ENCODE results near the gene LRRC38.
"Not testable (repeated sequence)": the region's sequence is repeated elsewhere in the genome, so short reads cannot be mapped to it uniquely, and the experiment has no call there.

The LRRC38 gene

DNA sequence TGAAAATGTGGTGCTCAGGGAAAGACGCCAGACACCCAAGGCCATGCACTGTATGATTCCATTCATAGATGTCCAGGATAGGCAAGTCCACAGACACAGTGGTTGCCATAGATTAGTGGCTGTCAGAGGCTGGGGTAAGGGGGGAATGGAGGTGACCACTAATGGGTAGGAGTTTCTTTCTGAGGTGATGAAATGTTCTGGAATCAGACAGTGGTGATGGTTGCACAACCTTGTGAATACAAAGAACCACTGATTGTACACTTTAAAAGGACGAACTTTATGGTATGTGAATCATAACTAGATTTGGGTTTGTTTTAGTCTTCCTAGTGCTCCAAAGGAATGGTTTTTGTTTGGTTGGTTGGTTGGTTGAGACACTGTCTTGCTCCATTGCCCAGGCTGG is 51.8 kb downstream of the LRRC38 start:
- DNase-seq (ENCODE audit: low spot score) = no peak

GRCh38 chr1:13456904-13457532 is 56.8 kb downstream of the LRRC38 start:
- DNase-seq (ENCODE audit: low spot score) = no peak

DNA sequence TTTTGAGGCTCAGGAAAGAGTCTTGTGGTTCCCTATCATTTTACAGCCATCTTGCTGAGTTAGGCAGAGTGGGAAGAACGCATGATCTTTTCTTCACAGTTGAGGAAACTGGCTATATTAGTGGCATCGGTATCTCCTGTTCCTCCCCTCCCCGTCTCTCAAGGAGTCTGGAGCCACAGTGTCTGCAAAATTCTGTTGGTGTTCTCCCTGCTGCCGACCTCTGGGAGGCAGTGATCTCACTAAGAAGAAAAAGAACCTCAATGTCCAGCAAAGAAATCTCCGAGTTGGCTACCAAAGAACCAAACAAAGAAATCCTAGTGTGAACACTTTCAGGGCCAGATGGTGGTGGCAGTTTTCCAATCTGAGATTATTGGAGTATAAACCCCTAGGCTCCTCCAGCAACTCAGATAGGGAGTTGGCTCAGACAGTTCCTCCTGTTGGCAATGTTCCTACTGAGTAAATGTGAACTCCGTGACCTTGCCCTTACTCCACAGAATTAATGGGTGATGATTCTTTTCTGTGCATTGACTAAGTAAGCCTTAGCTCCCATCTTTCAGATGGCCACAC is 62.3 kb downstream of the LRRC38 start:
- no peak for DNase-seq (ENCODE audit: low spot score)

GRCh38 chr1:13450204-13450603 is 63.6 kb downstream of the LRRC38 start:
- no peak for DNase-seq (ENCODE audit: low spot score)

DNA sequence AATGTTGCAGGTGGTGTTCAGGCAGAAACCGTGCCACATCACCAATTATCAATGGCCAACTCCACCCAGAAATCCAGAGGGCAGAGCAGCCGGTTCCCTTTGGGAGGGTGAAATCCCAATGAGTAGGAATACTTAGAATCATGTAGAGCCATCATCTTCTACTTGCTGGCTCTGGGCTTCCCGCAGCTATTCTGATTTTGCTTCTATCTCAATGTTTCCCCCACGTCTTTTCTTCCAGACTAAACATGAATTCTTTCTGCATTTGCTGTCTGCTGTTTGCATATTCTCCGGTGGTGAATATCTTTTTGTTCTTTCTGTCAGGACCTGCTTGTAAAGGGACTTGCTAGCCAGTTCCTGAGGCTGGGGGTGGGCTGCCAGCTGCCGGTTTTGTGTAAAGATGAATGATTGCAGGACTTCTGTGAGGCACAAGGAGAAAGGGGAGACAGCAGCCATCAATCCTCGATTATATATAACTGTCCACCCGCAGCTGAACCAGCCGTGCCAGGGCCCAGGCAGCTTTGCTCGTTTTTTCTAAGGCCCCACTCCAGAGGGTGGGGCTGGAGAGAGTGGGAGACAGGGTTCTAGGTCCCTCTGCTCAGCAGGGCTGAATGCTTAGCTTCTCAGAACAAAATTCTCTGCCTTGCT is 70.3 kb downstream of the LRRC38 start:
- DNase-seq (ENCODE audit: low spot score) = no peak

DNA sequence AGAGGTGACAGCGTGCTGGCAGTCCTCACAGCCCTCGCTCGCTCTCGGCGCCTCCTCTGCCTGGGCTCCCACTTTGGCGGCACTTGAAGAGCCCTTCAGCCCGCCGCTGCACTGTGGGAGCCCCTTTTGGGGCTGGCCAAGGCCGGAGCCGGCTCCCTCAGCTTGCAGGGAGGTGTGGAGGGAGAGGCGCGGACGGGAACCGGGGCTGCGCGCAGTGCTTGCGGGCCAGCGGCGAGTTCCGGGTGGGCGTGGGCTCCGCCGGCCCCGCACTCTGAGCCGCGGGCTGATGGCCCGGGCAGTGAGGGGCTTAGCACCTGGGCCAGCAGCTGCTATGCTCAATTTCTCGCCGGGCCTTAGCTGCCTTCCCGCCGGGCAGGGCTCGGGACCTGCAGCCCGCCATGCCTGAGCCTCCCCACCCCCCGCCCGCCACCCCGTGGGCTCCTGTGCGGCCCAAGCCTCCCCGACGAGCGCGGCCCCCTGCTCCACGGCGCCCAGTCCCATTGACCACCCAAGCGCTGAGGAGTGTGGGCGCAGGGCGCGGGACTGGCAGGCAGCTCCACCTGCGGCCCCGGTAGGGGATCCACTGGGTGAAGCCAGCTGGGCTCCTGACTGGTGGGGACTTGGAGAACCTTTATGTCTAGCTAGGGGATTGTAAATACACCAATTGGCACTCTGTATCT is 74.6 kb downstream of the LRRC38 start:
- not testable (repeated sequence) for DNase-seq (ENCODE audit: low spot score)

DNA sequence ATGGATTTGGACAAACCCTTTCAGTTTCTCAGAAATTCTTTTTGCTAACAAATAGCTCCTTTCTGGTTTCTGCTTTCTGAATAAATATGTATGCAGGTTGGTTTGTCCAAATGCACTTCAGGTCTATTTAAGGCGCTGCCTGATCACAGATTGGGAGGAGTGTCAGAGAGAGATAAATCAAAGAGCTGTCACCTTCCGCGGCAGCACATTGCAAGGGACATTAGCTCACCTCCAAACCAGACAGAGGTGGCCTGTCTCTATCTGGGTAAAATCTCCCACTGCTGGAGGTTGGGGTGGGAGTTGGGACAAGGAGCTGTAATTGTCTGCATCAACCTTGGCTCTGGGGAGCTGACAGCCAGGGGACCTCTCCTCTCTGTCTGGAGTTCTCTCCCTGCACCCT is 78.3 kb downstream of the LRRC38 start:
- DNase-seq (ENCODE audit: low spot score) = no peak

GRCh38 chr1:13433694-13434358 is 80.0 kb downstream of the LRRC38 start:
- DNase-seq (ENCODE audit: low spot score) = not testable (repeated sequence)

DNA sequence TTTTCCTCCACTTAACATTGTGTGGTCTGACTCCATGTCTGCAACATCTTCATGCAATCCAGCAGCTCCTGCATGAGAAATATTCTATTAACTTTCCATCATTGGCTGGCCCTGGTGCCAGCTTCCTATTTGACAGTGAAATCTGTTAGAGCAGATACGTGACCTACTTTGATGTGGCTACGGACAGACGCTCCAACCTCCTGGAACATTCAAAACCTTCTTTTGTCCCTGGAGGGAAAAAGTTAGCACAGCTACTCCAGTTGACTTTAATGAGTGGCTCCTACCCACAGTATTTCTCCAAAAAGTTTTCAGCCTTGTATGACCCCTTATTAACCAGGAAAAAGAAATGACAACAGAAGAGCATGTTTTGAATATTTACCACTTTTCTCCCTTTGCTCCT is 81.6 kb downstream of the LRRC38 start:
- no peak for DNase-seq (ENCODE audit: low spot score)

- DNase-seq (ENCODE audit: low spot score) = no peak
Measured at GRCh38 chr1:13430495-13430894, 83.3 kb downstream of the LRRC38 start.

Data from hematopoietic multipotent progenitor cell treated with erythropoietin and hydrocortisone succinate and interleukin-3 and kit ligand, for 17 days (in vitro differentiated cells).